ENCODE results near the gene C5. TPM values are rescaled to one million over a fixed set of nuclear protein-coding genes. Genes with fewer than 3 reads are reported as not detected.

C5 gene
- total and polyA plus RNA-seq, 8 donors = 12.3 to 91.6 (median 77.8) TPM

DNA sequence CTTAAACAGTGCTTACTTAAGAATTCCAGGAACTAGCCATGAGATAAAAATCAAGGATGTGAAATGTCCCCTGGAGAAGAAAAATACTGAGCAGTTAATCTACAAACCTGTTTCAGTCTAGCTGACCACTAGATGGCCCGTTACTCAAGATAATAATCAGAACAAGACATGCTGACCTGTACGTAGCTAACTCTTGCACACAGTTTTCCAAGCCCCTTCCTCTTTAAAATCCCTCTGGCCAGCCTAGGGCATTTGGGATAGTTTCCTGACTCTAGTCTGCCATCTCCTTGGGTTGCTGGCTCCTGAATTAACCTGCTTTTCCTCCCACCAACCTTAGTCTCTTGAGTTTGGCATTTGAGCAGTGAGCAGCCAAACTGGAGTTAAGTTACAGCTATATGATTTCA lies 64.3 kb downstream of the C5 start:
- DNase-seq = peak in 1 of 4 donors; percentile 48
- TF ChIP-seq, protein P1, sequence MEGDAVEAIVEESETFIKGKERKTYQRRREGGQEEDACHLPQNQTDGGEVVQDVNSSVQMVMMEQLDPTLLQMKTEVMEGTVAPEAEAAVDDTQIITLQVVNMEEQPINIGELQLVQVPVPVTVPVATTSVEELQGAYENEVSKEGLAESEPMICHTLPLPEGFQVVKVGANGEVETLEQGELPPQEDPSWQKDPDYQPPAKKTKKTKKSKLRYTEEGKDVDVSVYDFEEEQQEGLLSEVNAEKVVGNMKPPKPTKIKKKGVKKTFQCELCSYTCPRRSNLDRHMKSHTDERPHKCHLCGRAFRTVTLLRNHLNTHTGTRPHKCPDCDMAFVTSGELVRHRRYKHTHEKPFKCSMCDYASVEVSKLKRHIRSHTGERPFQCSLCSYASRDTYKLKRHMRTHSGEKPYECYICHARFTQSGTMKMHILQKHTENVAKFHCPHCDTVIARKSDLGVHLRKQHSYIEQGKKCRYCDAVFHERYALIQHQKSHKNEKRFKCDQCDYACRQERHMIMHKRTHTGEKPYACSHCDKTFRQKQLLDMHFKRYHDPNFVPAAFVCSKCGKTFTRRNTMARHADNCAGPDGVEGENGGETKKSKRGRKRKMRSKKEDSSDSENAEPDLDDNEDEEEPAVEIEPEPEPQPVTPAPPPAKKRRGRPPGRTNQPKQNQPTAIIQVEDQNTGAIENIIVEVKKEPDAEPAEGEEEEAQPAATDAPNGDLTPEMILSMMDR (IDR thresholded peaks at IDR 0.05) = peak in 1 of 2 donors; percentile 35

DNA sequence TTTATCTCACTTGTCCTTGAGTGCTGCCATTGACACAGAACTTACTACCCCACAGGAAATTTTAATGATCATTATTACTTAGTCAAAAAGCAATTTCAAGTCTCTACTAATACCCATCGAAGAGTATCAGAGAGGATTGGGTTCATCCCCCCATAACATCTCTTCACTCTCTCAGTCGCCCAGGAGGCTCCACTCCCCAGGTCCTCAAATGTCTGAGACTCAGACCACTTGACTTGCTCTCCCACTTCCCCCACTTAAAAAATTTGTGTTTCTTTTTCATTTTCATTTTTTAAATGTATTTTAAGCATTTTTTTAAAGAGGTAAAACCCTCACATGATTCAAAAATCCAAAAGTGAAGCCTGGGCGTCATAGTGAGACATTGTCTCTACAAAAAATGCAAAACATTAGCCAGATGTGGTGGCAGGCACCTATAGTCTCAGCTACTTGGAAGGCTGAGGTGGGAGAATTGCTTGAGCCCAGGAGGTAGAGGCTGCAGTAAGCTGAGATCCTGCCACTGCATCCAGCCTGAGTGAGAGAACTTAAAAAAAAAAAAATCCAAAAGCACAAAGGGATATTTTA lies 66.7 kb downstream of the C5 start:
- H3K4me1 ChIP-seq = no peaks in the 10 kb centered on the region
- intact Hi-C loops (cut with DNase I) = loop anchor here in 1 of 2 donors (10.0 kb wide), 1 partner anchor 71 kb away; the partner anchor contains the start of gene C5
- DNase-seq (no peak), ATAC-seq (no peak)
- no peak overlapping the region for H3K4me3 ChIP-seq
- H3K27ac ChIP-seq = no peak overlapping the region
- TF ChIP-seq, protein P1 (IDR thresholded peaks at IDR 0.05) = no peak
- no peaks in the 10 kb centered on the region for H3K9me3 ChIP-seq
- no peaks in the 10 kb centered on the region for H3K36me3 ChIP-seq
- no peaks in the 10 kb centered on the region for H3K27me3 ChIP-seq

More for the DNA sequence above, 64.3 kb downstream of the C5 start:
- ATAC-seq = peak; percentile 78
- no peak overlapping the region for H3K27ac ChIP-seq
- H3K27me3 ChIP-seq = no peaks in the 10 kb centered on the region
- intact Hi-C loops (cut with DNase I) = loop anchor here in 1 of 2 donors (10.0 kb wide), 1 partner anchor 69 kb away; the partner anchor contains the start of gene C5
- no peaks in the 10 kb centered on the region for H3K4me1 ChIP-seq
- H3K36me3 ChIP-seq = no peaks in the 10 kb centered on the region
- no peak overlapping the region for H3K4me3 ChIP-seq
- no peaks in the 10 kb centered on the region for H3K9me3 ChIP-seq

DNA sequence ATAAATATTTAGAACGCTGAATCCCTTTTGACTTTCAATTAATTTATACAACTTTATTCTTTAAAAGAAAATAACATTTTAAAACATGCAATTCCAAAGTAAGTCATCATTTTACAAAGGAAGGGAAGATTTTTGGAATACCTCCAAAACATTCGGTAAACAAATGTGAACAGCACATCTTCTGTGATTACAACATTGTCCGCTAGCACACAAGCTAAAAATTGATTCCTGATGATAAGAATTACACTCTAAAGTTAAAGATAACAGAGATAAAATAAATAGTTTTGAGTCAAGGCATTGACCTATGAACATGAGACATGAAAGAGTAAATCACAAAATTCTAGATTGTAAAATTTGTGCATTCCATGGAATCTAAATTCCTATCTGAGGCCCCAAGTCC lies 67.2 kb downstream of the C5 start:
- TF ChIP-seq, protein P1 (IDR thresholded peaks at IDR 0.05) = no peak
- Histone ChIP-seq H3K36me3 (no peaks in the 10 kb centered on the region), H3K4me3 (no peak overlapping the region), H3K9me3 (no peaks in the 10 kb centered on the region), H3K4me1 (no peaks in the 10 kb centered on the region), H3K27ac (no peak overlapping the region), H3K27me3 (no peaks in the 10 kb centered on the region)
- DNase-seq = peak in 1 of 4 donors; percentile 17
- no peak for ATAC-seq
- intact Hi-C loops (cut with DNase I) = loop anchor here in 1 of 2 donors (10.0 kb wide), 1 partner anchor 72 kb away; the partner anchor contains the start of gene C5

DNA sequence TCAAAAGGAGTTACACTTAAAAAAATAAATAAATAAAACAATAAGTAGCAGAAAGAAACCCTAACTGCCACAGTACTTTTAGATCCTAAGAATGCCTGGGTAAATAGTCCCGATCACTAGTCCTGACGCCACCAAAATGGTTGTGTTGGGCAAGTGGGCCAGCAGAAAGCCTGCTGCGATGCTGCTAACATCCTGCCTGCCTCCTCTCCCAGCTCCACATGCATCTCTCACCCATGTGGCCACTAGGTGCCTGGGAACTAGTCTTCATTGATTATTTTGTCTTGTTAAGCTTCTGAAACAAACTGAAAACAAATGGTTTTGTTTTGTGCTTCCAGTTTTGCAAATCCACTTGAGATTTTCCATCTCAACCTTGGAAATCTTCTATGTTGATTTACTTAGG lies 69.1 kb downstream of the C5 start:
- TF ChIP-seq, protein P1 (IDR thresholded peaks at IDR 0.05) = no peak
- H3K27me3 ChIP-seq = no peaks in the 10 kb centered on the region
- no peak overlapping the region for H3K4me3 ChIP-seq
- H3K27ac ChIP-seq = no peak overlapping the region
- DNase-seq (no peak), ATAC-seq (no peak)
- intact Hi-C loops (cut with DNase I) = loop anchor here in 1 of 2 donors (10.0 kb wide), 1 partner anchor 74 kb away; the partner anchor contains the start of gene C5
- H3K4me1 ChIP-seq = no peaks in the 10 kb centered on the region
- no peaks in the 10 kb centered on the region for H3K36me3 ChIP-seq
- H3K9me3 ChIP-seq = no peaks in the 10 kb centered on the region

DNA sequence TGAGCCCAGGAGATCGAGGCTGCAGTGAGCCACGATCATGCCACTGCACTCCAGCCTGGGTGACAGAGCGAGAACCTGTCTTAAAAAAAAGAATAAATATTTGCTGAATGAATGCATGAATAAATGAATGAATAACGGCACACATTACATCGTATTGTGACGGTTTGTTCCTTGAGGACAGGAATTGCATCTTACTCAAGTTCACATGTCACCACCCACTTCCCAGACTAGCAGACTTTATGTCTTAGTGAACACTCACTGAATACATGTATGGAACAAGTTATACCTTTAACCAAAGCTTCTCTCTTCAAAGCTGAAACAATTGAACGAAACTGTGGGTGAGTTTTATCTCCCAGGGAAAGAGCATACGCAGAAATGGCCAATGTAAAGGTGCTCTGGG lies 70.3 kb downstream of the C5 start:
- Histone ChIP-seq H3K4me3 (no peak overlapping the region), H3K27me3 (no peaks in the 10 kb centered on the region), H3K9me3 (no peaks in the 10 kb centered on the region), H3K4me1 (no peaks in the 10 kb centered on the region), H3K36me3 (no peaks in the 10 kb centered on the region), H3K27ac (no peak overlapping the region)
- DNase-seq = no peak
- ATAC-seq = no peak
- intact Hi-C loops (cut with DNase I) = loop anchor here in 1 of 2 donors (10.0 kb wide), 1 partner anchor 75 kb away; the partner anchor contains the start of gene C5
- TF ChIP-seq, protein P1 (IDR thresholded peaks at IDR 0.05) = no peak
